ENCODE results near the gene C11orf68.

Gene C11orf68

GRCh38 chr11:65958774-65959420 is 40.0 kb upstream of the C11orf68 start:
- H3K4me3 ChIP-seq (ENCODE audit: low read depth, low read length): no peak overlapping the region
- H3K9me3 ChIP-seq (ENCODE audit: control insufficient read depth, insufficient read depth, low read depth, low read length): no peaks in the 10 kb centered on the region
- ChIA-PET CTCF (interaction anchor here (0.8 to 1.1 kb wide), 3 partner anchors 13 to 99 kb away, joined by 4 to 5 read pairs (median 4); no protein-coding TSS in a partner anchor), POLR2A (interaction anchor here (0.6 kb wide), 2 partner anchors 35 to 38 kb away, joined by 3 read pairs; no protein-coding TSS in a partner anchor)
- H3K4me1 ChIP-seq (ENCODE audit: control insufficient read depth, insufficient read depth, low read length): no peaks in the 10 kb centered on the region
- TF ChIP-seq ZNF221 (tag by site-specific recombination; IDR thresholded peaks at IDR 0.05; ENCODE audit: borderline replicate concordance) (no peak), ZNF626 (tag by site-specific recombination; IDR thresholded peaks at IDR 0.05) (no peak), SCRT2 (tag by site-specific recombination; IDR thresholded peaks at IDR 0.05) (0 out of 2 replicates have a peak, but pooled peaks have one; percentile 35), ZNF24 (tag by site-specific recombination; IDR thresholded peaks at IDR 0.05) (no peak), HIC1 (tag by site-specific recombination; IDR thresholded peaks at IDR 0.05) (no peak), ZBTB48 (tag by site-specific recombination; IDR thresholded peaks at IDR 0.05) (no peak), HOXC10 (CRISPR knock-in tag; IDR thresholded peaks at IDR 0.05) (no peak), GFI1B (tag by site-specific recombination; IDR thresholded peaks at IDR 0.05) (no peak)
- no peak overlapping the region for H3K27ac ChIP-seq (ENCODE audit: extremely low read depth, low read depth, low read length)
- peaks cover 0 to 3% of the 10 kb centered on the region in 2 experiments; a peak in 1 of 3 replicates for H3K36me3 ChIP-seq (ENCODE audit: control insufficient read depth in 2 of 2, insufficient read depth in 1 of 2, low read length in 2 of 2)

GRCh38 chr11:65958291-65958690 is 39.4 kb upstream of the C11orf68 start:
- POLR2A ChIA-PET: no interaction called here
- Histone ChIP-seq H3K27ac (ENCODE audit: extremely low read depth, low read depth, low read length) (no peak overlapping the region), H3K4me3 (ENCODE audit: low read depth, low read length) (no peak overlapping the region), H3K9me3 (ENCODE audit: control insufficient read depth, insufficient read depth, low read depth, low read length) (no peaks in the 10 kb centered on the region), H3K4me1 (ENCODE audit: control insufficient read depth, insufficient read depth, low read length) (no peaks in the 10 kb centered on the region), H3K36me3 (ENCODE audit: control insufficient read depth in 2 of 2, insufficient read depth in 1 of 2, low read length in 2 of 2) (no peaks in the 10 kb centered on the region)
- CTCF ChIA-PET: interaction anchor here (0.7 to 1.1 kb wide), 4 partner anchors 12 to 264 kb away, joined by 4 to 5 read pairs (median 4); no protein-coding TSS in a partner anchor
- no peak for TF ChIP-seq ZNF239 (tag by site-specific recombination; IDR thresholded peaks at IDR 0.05)
- no peak for TF ChIP-seq ZNF211 (tag by site-specific recombination; IDR thresholded peaks at IDR 0.05; ENCODE audit: low read depth)
- TF ChIP-seq ZNF843 (tag by site-specific recombination; IDR thresholded peaks at IDR 0.05): no peak
- TF ChIP-seq ZNF621 (tag by site-specific recombination; IDR thresholded peaks at IDR 0.05): no peak
- no peak for TF ChIP-seq ZEB2 (tag by site-specific recombination; IDR thresholded peaks at IDR 0.05)
- no peak for TF ChIP-seq OSR2 (tag by site-specific recombination; IDR thresholded peaks at IDR 0.05)

GRCh38 chr11:65954771-65955170 is 35.9 kb upstream of the C11orf68 start:
- POLR2A ChIA-PET: interaction anchor here (1.2 to 1.3 kb wide), 2 partner anchors 66 to 311 kb away, joined by 3 to 6 read pairs; partner anchors contain the start of gene FIBP
- Histone ChIP-seq H3K4me3 (ENCODE audit: low read depth, low read length) (no peak overlapping the region), H3K4me1 (ENCODE audit: control insufficient read depth, insufficient read depth, low read length) (no peaks in the 10 kb centered on the region), H3K36me3 (ENCODE audit: control insufficient read depth in 2 of 2, insufficient read depth in 1 of 2, low read length in 2 of 2) (no peaks in the 10 kb centered on the region), H3K27ac (ENCODE audit: extremely low read depth, low read depth, low read length) (no peak overlapping the region), H3K9me3 (ENCODE audit: control insufficient read depth, insufficient read depth, low read depth, low read length) (no peaks in the 10 kb centered on the region)
- CTCF ChIA-PET: interaction anchor here (0.9 kb wide), 1 partner anchor 12 kb away, joined by 3 read pairs; no protein-coding TSS in a partner anchor
- TF ChIP-seq PRDM1 (tag by site-specific recombination; IDR thresholded peaks at IDR 0.05) (no peak), ZNF169 (tag by site-specific recombination; IDR thresholded peaks at IDR 0.05) (no peak), KLF17 (tag by site-specific recombination; IDR thresholded peaks at IDR 0.05) (no peak), BCL6B (tag by site-specific recombination; IDR thresholded peaks at IDR 0.05) (no peak), ZNF792 (tag by site-specific recombination; IDR thresholded peaks at IDR 0.05) (no peak), ZNF341 (tag by site-specific recombination; IDR thresholded peaks at IDR 0.05; ENCODE audit: low read depth) (no peak), ZBTB10 (tag by site-specific recombination; IDR thresholded peaks at IDR 0.05) (no peak), GLIS2 (tag by site-specific recombination; IDR thresholded peaks at IDR 0.05) (no peak), ZNF664 (tag by site-specific recombination; IDR thresholded peaks at IDR 0.05) (no peak)

Measured in HEK293 (cell line).